ENCODE data around the gene KIF16B.

DNA sequence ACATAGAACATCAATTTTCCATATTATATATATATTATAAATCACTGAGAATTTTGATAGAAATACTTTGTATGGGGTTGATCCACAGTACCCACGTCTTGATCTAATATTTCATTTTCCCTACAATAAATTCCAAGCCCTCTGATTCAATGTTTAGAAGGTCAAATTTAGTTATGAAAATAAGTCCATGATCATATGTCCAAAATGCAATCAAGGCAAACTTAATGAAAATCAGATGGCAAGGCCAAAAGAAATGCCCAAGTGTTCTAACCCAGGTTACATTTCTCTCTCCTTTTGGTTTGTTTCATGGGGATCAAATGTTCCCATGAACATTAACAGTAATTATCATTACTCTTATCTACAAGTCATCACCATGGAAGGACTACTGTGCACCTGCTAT, 203.8 kb downstream of the KIF16B start:
- TF ChIP-seq EZH2phosphoT487 (IDR thresholded peaks at IDR 0.05; ENCODE audit: borderline replicate concordance) (no peak), POLR2A (IDR thresholded peaks at IDR 0.05; ENCODE audit: borderline replicate concordance, extremely low read depth, insufficient read depth, insufficient read length) (no peak)
- TF ChIP-seq, protein P1, sequence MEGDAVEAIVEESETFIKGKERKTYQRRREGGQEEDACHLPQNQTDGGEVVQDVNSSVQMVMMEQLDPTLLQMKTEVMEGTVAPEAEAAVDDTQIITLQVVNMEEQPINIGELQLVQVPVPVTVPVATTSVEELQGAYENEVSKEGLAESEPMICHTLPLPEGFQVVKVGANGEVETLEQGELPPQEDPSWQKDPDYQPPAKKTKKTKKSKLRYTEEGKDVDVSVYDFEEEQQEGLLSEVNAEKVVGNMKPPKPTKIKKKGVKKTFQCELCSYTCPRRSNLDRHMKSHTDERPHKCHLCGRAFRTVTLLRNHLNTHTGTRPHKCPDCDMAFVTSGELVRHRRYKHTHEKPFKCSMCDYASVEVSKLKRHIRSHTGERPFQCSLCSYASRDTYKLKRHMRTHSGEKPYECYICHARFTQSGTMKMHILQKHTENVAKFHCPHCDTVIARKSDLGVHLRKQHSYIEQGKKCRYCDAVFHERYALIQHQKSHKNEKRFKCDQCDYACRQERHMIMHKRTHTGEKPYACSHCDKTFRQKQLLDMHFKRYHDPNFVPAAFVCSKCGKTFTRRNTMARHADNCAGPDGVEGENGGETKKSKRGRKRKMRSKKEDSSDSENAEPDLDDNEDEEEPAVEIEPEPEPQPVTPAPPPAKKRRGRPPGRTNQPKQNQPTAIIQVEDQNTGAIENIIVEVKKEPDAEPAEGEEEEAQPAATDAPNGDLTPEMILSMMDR (IDR thresholded peaks at IDR 0.05 in 2 of 3, conservative IDR thresholded peaks at IDR 0.05 in 1 of 3; ENCODE audit: borderline replicate concordance in 1 of 3, insufficient read depth in 1 of 3, low read depth in 2 of 3, low read length in 2 of 3) = no peak
